Erythroblast (primary cell): ENCODE results near the gene MMAB.

ENCODE experiments used
- GATA1 ChIP-seq: IDR thresholded peaks from 2 replicates; pipeline ENCODE4 v1.6.1; 2011; ENCODE audit warnings: low read depth, mild to moderate bottlenecking, control low read depth, low read length, moderate library complexity
- POLR2A ChIP-seq: IDR thresholded peaks from 2 replicates; pipeline ENCODE4 v1.6.1; 2011; ENCODE audit warnings: mild to moderate bottlenecking, low read length

- TF ChIP-seq POLR2A = no peak
- no peak for TF ChIP-seq GATA1
Measured at GRCh38 chr12:109525279-109525585, 48.1 kb downstream of the MMAB start.
